ENCODE data around the gene MFSD2B.

GRCh38 chr2:24020244-24020643, 10.4 kb downstream of the MFSD2B start:
- TF ChIP-seq EZH2phosphoT487 (IDR thresholded peaks at IDR 0.05; ENCODE audit: low read depth, severe bottlenecking, unreplicated experiment) (no peak), EZH2 (IDR thresholded peaks at IDR 0.05; ENCODE audit: borderline replicate concordance) (no peak)
